ENCODE data around the gene LMOD1.

DNA sequence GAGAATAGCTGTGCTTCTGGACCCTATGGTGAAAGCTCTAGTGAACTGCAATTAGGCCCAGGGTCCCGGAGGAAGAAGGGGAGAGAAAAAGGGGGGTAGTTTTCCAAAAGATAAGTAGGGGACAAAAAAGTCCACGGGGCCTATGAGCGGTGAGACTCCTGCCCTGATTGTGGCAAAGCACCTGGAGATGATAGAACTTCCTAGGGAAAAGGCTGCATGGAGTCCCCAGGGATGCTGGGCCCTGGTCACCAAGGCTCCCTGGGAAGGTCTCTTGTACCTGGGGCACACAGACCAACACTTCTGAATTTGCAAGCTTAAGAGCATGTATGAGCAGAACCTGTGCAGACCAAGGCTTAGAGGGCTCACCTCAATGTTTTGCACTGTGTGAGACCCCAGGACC lies 63.1 kb downstream of the LMOD1 start:
- TF ChIP-seq, protein P1, sequence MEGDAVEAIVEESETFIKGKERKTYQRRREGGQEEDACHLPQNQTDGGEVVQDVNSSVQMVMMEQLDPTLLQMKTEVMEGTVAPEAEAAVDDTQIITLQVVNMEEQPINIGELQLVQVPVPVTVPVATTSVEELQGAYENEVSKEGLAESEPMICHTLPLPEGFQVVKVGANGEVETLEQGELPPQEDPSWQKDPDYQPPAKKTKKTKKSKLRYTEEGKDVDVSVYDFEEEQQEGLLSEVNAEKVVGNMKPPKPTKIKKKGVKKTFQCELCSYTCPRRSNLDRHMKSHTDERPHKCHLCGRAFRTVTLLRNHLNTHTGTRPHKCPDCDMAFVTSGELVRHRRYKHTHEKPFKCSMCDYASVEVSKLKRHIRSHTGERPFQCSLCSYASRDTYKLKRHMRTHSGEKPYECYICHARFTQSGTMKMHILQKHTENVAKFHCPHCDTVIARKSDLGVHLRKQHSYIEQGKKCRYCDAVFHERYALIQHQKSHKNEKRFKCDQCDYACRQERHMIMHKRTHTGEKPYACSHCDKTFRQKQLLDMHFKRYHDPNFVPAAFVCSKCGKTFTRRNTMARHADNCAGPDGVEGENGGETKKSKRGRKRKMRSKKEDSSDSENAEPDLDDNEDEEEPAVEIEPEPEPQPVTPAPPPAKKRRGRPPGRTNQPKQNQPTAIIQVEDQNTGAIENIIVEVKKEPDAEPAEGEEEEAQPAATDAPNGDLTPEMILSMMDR (IDR thresholded peaks at IDR 0.05; ENCODE audit: extremely low read depth in 1 of 2, insufficient read depth in 1 of 2, low read depth in 1 of 2, low read length in 2 of 2), result no peak
- TF ChIP-seq JUN (IDR thresholded peaks at IDR 0.05; ENCODE audit: borderline replicate concordance, insufficient read depth, insufficient read length, low read depth), result no peak

Measured in endothelial cell of umbilical vein (primary cell).